A549 (cell line): ENCODE results near the gene DSCAML1.

Experiments used
- CEBPB ChIP-seq, 2 experiments: fragments of >200 bp in 1 of 2; sonication (Bioruptor Twin) in 1 of 2; formaldehyde crosslinking in 1 of 2; IDR thresholded peaks; 2 replicates each; pipeline ENCODE4 v1.6.1; 2012 to 2016
- CHD4 ChIP-seq: fragments of 200-600 bp; sonication (generic); IDR thresholded peaks from 2 replicates; pipeline ENCODE4 v1.6.1; 2016; ENCODE audit warnings: antibody characterized with exemption, mild to moderate bottlenecking, borderline replicate concordance
- HOXA7 ChIP-seq: fragments of 250-450 bp; sonication (Bioruptor Pico); IDR thresholded peaks from 2 replicates; pipeline ENCODE4 v1.5.0; 2020; ENCODE audit warnings: mild to moderate bottlenecking, moderate library complexity
- JUNB ChIP-seq: fragments of >200 bp; sonication (Bioruptor Twin); formaldehyde crosslinking; IDR thresholded peaks from 2 replicates; pipeline ENCODE4 v1.6.1; 2016
- KDM1A ChIP-seq: fragments of 200-600 bp; sonication (generic); IDR thresholded peaks from 2 replicates; pipeline ENCODE4 v1.6.1; 2016; ENCODE audit warnings: low read depth, mild to moderate bottlenecking
- RAD21 ChIP-seq, 2 experiments: fragments of >200 bp in 1 of 2; sonication (Bioruptor Twin) in 1 of 2; formaldehyde crosslinking in 1 of 2; IDR thresholded peaks in 1 of 2; conservative IDR thresholded peaks in 1 of 2; 2 replicates in 1 of 2; 3 replicates in 1 of 2; pipeline ENCODE4 v1.6.1; 2012 to 2018; ENCODE audit warnings: inconsistent platforms in 1 of 2
- RNF2 ChIP-seq: fragments of 200-600 bp; sonication (generic); IDR thresholded peaks from 2 replicates; pipeline ENCODE4 v1.6.1; 2016; ENCODE audit warnings: low read depth, mild to moderate bottlenecking, antibody characterized with exemption, moderate library complexity, borderline replicate concordance
- TF ChIP-seq, protein P1 (sequence below): fragments of >200 bp; sonication (Bioruptor Twin); formaldehyde crosslinking; IDR thresholded peaks from 3 replicates; pipeline ENCODE4 v1.5.1; 2016
- TF ChIP-seq, protein P2 (sequence below): fragments of >200 bp; sonication (Bioruptor Twin); formaldehyde crosslinking; IDR thresholded peaks from 2 replicates; pipeline ENCODE4 v1.6.1; 2016

DNA sequence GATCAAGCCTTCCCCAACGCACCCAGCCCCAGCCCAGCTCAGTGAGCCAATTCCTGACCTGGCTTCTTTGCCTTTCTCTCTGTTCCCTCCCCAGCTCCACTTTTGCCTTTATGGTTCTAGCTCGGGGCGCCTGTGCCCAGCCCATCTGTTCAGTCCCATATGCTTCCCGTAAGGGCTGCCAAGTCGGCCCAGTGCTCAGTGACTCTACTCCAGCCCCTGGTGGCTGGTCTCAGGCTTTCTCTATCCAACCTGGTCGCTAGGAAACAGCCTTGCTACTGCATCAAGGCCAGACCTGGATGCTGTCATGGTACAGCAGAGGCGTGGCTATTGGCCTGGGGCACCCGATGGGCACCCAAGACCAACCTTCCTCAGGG is 178.0 kb downstream of the DSCAML1 start:
- TF ChIP-seq CEBPB (IDR thresholded peaks at IDR 0.05) (no peak), RAD21 (conservative IDR thresholded peaks at IDR 0.05 in 1 of 2, IDR thresholded peaks at IDR 0.05 in 1 of 2) (no peak), JUNB (no peak), RNF2 (no peak), KDM1A (no peak), HOXA7 (CRISPR knock-in tag) (no peak), CHD4 (no peak)
- TF ChIP-seq, protein P1, sequence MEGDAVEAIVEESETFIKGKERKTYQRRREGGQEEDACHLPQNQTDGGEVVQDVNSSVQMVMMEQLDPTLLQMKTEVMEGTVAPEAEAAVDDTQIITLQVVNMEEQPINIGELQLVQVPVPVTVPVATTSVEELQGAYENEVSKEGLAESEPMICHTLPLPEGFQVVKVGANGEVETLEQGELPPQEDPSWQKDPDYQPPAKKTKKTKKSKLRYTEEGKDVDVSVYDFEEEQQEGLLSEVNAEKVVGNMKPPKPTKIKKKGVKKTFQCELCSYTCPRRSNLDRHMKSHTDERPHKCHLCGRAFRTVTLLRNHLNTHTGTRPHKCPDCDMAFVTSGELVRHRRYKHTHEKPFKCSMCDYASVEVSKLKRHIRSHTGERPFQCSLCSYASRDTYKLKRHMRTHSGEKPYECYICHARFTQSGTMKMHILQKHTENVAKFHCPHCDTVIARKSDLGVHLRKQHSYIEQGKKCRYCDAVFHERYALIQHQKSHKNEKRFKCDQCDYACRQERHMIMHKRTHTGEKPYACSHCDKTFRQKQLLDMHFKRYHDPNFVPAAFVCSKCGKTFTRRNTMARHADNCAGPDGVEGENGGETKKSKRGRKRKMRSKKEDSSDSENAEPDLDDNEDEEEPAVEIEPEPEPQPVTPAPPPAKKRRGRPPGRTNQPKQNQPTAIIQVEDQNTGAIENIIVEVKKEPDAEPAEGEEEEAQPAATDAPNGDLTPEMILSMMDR, result no peak
- TF ChIP-seq, protein P2, sequence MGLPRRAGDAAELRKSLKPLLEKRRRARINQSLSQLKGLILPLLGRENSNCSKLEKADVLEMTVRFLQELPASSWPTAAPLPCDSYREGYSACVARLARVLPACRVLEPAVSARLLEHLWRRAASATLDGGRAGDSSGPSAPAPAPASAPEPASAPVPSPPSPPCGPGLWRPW, result no peak
